ENCODE data around the gene MPZL1. TPM values are rescaled to one million over a fixed set of nuclear protein-coding genes. Genes with fewer than 3 reads are reported as not detected.

The MPZL1 gene
- 10 to 100 TPM in 3 of 4 donors, 1 to 10 TPM in 1; 9.2 to 15.7 (median 11.7) TPM for total RNA-seq

DNA sequence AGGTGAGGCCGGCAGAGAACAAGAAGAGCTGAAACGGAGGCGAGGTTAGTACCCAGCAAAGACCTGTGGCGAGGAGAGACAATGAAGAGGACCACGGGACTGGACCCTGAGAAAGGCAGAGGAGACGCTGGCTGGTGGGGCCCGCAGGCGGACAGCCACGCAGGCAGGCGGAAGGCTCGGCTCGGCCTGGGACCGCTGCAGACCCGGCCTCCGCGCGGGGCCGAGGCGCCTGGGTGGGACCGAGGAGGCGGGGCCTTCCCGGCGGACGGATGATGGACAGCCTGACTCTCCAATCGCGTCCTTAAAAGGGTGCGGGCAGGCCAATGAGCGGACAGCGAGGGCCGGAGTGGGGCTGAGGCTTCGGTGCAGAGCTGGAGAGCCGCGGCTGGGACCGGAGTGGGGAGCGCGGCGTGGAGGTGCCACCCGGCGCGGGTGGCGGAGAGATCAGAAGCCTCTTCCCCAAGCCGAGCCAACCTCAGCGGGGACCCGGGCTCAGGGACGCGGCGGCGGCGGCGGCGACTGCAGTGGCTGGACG, at the start of gene MPZL1:
TSS of gene MPZL1 (plus strand) at position 366 of the 535 bp plus-strand sequence. CDS start 170 bp downstream, outside the sequence.
- intact Hi-C loops (cut with DNase I; ENCODE audit: low total_unique reads): loop anchor here (1.0 to 5.0 kb wide), 3 partner anchors 82 to 1766 kb away; partner anchors contain the start of gene SLC19A2
- Histone ChIP-seq H3K4me3 (peak within 1 kb of the TSS; percentile 73 to 93 (median 90)), H3K9me3 (no peaks in the 10 kb centered on the region), H3K27me3 (no peaks in the 10 kb centered on the region), H3K36me3 (no peaks in the 10 kb centered on the region), H3K4me1 (peaks cover 23 to 34% of the 10 kb centered on the region in 2 donors), H3K27ac (peak within 1 kb of the TSS; percentile 79 to 92 (median 87))
- ATAC-seq (peak; percentile 96 to 97), DNase-seq (peak; percentile 95)
- TF ChIP-seq, protein P1, sequence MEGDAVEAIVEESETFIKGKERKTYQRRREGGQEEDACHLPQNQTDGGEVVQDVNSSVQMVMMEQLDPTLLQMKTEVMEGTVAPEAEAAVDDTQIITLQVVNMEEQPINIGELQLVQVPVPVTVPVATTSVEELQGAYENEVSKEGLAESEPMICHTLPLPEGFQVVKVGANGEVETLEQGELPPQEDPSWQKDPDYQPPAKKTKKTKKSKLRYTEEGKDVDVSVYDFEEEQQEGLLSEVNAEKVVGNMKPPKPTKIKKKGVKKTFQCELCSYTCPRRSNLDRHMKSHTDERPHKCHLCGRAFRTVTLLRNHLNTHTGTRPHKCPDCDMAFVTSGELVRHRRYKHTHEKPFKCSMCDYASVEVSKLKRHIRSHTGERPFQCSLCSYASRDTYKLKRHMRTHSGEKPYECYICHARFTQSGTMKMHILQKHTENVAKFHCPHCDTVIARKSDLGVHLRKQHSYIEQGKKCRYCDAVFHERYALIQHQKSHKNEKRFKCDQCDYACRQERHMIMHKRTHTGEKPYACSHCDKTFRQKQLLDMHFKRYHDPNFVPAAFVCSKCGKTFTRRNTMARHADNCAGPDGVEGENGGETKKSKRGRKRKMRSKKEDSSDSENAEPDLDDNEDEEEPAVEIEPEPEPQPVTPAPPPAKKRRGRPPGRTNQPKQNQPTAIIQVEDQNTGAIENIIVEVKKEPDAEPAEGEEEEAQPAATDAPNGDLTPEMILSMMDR (IDR thresholded peaks at IDR 0.05 in 4 of 5, conservative IDR thresholded peaks at IDR 0.05 in 1 of 5): no peak
- peak; percentile 76 to 80 for TF ChIP-seq POLR2A (IDR thresholded peaks at IDR 0.05)
- in situ Hi-C loops (cut with MboI; ENCODE audit: low sequenced_read_pairs in 4 of 4): loop anchor here in 3 of 4 donors (5.0 to 25.0 kb wide), 4 partner anchors 81 to 484 kb away; partner anchors contain the start of genes DCAF6 (in 1 of the 3) and MPC2 (in 1 of the 3)

DNA sequence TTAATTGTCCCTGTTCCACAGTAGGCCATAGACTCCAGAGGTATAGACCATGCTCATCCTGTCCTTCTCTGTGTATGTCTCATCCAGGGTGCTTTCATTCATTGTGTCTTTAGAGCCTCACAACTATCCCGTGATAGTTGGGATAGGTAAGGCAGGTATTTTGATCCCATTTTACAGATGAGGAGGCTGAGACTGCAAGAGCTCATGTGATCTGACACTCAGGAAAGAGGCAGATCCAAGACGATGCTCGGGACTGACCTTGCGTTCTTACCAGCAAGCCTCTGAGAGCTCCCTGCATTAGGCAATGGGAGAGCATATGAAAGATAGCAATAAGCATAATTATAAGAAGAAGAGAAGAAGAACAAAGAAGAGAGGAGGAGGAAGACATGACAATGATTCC, 49.0 kb upstream of the MPZL1 start:
- H3K9me3 ChIP-seq: no peaks in the 10 kb centered on the region
- no peaks in the 10 kb centered on the region for H3K36me3 ChIP-seq
- TF ChIP-seq POLR2A (IDR thresholded peaks at IDR 0.05): no peak
- TF ChIP-seq, protein P1 (IDR thresholded peaks at IDR 0.05 in 4 of 5, conservative IDR thresholded peaks at IDR 0.05 in 1 of 5): no peak
- intact Hi-C loops (cut with DNase I; ENCODE audit: low total_unique reads): no loop called here
- no peak overlapping the region for H3K4me3 ChIP-seq
- no peaks in the 10 kb centered on the region for H3K27me3 ChIP-seq
- in situ Hi-C loops (cut with MboI; ENCODE audit: low sequenced_read_pairs in 4 of 4): no loop called here
- ATAC-seq (no peak), DNase-seq (no peak)
- H3K27ac ChIP-seq: peak overlapping the region in 2 of 4 donors; percentile 87
- H3K4me1 ChIP-seq: peaks cover 56 to 73% of the 10 kb centered on the region in 2 donors

DNA sequence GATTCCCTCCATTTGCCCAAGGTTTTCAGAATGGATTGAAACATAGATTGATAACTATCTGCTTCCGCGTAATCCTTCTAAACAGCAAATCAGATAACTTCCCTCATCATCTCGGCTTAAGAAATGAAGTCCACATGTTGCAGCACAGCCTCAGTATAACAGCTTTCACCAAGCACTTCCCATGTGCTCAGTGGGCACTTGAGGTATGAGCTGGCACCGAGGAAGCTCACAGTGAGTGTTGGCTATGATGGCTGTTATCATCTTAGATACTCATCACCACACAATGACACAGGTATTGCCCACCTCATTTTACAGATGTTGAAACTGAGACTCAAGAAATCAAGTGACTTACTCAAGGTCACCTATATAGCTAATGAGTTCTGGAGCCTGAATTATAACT, 48.5 kb upstream of the MPZL1 start:
- no peak for ATAC-seq
- H3K36me3 ChIP-seq: no peaks in the 10 kb centered on the region
- in situ Hi-C loops (cut with MboI; ENCODE audit: low sequenced_read_pairs in 4 of 4) (no loop called here), intact Hi-C loops (cut with DNase I; ENCODE audit: low total_unique reads) (no loop called here)
- H3K4me1 ChIP-seq: peaks cover 54 to 69% of the 10 kb centered on the region in 2 donors
- TF ChIP-seq, protein P1 (IDR thresholded peaks at IDR 0.05 in 4 of 5, conservative IDR thresholded peaks at IDR 0.05 in 1 of 5): no peak
- no peak for TF ChIP-seq POLR2A (IDR thresholded peaks at IDR 0.05)
- no peak overlapping the region for H3K4me3 ChIP-seq
- H3K27ac ChIP-seq: no peak overlapping the region
- DNase-seq: no peak
- H3K27me3 ChIP-seq: no peaks in the 10 kb centered on the region
- no peaks in the 10 kb centered on the region for H3K9me3 ChIP-seq

DNA sequence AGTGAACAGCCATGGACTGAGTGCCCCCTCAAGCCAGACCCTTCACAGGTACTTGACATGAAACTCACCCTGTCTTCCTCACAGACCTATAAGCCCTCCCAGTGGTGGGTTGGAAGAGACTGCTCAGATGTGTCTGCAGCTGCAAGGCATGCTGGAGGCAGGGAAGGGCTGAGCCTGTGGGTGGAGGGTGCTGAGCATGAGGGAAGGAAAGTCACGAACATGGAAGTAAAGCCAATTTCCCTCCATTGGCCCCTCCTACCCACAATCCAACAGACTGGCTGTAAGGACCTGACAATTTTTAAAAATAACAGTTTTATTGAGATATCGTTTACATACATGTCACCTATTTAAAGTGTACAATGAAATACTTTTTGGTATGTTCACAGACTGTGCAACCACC, 47.6 kb upstream of the MPZL1 start:
- H3K4me1 ChIP-seq: peaks cover 46 to 64% of the 10 kb centered on the region in 2 donors
- no peak overlapping the region for H3K4me3 ChIP-seq
- intact Hi-C loops (cut with DNase I; ENCODE audit: low total_unique reads) (no loop called here), in situ Hi-C loops (cut with MboI; ENCODE audit: low sequenced_read_pairs in 4 of 4) (no loop called here)
- H3K27ac ChIP-seq: no peak overlapping the region
- H3K27me3 ChIP-seq: no peaks in the 10 kb centered on the region
- no peaks in the 10 kb centered on the region for H3K36me3 ChIP-seq
- no peak for ATAC-seq
- TF ChIP-seq, protein P1 (IDR thresholded peaks at IDR 0.05 in 4 of 5, conservative IDR thresholded peaks at IDR 0.05 in 1 of 5): no peak
- no peak for TF ChIP-seq POLR2A (IDR thresholded peaks at IDR 0.05)
- no peaks in the 10 kb centered on the region for H3K9me3 ChIP-seq
- DNase-seq: no peak

All from gastrocnemius medialis (tissue), 4 donors.